SKM-1 treated with dmso at 0.1 percent for 144 hours (cell line): Measurements from ENCODE around the gene CXCR5.

Source experiments
- DNase-seq: peaks from one replicate; lab custom pipeline; 2025; ENCODE audit not compliant: unreplicated experiment; lab: John Stamatoyannopoulos, UW

Gene CXCR5

DNA sequence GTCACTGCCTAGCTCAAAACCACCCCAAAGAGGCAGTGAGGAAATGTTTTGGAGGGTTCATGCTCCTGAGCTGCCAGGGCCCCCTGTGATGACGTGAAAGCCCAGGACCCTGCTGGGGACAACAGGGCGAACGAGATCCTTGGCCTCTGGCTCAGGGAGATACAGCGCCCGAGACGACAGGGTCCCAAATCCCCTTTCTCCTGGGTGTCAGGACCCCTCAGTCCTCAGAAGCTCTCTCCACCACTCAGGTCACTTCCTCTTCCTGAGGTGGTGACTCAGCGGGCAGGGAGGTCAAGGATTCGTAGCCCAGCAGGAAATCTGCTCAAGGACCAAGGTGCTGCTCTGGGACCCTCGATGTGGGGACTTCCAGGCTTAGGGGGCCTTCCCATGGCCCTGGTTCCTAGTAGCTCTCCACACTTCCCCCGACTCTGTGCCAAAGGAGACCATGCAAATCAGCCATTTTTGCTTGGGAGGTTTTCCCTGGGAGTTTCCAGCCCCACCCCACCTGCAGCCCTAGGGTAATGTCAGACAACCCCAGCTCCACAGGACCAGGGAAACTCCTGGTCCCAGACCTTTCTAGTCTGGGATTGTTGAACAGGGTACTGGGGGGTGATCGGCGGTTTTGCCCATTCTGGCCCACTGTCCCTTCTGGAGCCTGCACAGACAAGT, 29.2 kb downstream of the CXCR5 start:
- DNase-seq: peak; percentile 19

DNA sequence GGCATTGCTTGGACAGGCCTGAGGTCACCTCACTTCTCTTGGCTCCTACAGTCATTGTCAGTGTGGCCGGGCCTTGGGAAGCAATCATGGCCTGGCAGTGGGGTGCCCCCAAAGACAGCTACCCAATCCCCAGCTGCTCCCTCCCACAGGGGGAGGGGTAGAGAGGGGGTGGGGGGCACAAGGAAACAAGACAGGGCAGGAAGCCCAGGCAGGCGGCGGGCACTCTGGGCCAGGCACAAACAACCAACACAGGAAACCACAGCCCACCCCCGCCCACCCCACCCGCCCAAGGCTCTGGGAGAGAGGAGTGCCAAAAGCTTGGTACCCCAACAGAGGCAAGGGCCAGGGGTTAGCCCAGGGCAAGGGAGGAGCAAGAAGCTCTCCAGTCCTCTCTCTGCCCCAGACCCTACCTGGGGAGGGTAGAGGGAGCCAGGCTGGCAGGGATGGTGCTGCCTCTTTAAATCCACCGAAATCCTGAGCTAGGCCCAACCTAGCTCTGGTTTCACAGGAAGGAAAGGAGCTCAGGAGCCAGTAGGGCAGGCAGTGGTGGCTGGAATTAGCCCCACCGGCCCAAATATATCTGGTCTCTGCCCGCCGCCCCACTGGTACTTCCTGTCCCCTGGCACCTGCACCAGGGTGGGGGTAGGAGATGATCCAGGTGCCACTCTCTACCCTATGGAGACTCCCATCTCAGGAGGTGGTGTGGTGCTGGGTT, 29.9 kb downstream of the CXCR5 start:
- no peak for DNase-seq

DNA sequence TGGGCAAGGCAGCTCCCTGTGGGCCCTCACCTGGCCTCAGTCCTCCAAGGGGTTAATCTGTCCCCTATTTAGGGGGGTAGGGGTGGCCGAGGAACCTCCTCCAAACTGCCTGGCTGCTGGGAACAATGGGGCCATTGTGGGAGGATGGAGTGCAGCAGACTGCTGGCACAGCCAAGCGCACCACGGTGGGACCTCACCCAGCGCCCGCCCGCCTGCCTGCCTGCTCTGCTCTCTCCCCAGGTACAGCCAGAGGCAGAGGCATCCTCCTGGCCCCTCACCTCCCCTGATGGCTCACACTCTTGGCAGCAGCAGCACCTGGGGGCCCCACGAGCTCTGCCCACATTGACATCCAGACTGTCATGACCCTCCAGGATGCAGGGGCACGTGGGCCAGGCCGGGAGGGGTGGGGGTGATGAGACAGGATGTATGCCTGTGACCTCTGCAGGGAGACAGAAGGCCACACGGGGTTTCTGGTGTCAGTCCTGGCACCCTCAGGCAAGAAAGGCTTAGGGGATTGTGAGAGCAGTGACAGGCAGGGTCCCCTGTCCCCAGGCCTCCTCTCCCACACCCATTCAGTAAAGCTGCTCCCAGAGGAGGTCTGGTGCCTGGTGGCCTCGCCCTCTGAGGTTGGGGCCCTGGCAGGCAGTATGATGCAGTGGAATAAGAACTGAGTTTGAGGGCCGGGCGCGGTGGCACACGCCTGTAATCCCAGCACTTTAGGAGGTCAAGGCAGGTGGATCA, 30.7 kb downstream of the CXCR5 start:
- DNase-seq: no peak

DNA sequence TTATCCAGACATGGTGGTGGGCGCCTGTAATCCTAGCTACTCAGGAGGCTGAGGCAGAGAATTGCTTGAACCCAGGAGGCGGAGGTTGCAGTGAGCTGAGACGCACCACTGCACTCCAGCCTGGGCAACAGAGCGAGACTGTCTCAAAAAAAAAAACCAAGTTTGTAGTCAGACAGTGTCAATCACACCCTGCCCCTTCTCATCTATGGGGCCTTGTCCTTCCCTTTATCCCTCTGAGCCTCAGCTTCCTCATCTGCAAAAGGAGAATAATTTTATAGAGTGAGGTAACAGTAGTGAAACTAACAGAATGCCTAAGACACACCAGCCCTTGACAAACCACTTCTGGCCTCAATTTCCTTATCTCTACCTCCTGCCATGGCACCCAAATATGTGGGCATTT, 31.3 kb downstream of the CXCR5 start:
- DNase-seq: peak; percentile 40

DNA sequence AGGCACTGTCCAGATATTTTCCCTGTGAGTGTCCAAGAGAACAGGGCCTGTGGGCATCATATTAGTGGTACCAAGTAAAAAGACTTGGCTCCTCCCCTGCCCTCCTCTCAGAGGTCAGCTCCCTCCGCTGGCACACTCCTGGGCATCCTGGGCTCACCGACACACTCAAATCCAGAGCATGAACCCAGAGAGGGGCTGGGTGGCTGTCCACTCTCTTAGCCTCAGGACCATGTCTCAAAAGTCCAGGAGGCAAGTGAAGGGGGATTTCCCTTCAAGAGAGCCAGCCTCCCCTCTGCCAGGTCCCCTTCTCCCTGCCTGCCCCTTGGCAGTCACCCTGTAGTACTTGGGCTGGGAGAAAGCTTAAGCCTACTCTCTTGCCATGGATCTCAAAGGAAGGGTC, 31.7 kb downstream of the CXCR5 start:
- no peak for DNase-seq

DNA sequence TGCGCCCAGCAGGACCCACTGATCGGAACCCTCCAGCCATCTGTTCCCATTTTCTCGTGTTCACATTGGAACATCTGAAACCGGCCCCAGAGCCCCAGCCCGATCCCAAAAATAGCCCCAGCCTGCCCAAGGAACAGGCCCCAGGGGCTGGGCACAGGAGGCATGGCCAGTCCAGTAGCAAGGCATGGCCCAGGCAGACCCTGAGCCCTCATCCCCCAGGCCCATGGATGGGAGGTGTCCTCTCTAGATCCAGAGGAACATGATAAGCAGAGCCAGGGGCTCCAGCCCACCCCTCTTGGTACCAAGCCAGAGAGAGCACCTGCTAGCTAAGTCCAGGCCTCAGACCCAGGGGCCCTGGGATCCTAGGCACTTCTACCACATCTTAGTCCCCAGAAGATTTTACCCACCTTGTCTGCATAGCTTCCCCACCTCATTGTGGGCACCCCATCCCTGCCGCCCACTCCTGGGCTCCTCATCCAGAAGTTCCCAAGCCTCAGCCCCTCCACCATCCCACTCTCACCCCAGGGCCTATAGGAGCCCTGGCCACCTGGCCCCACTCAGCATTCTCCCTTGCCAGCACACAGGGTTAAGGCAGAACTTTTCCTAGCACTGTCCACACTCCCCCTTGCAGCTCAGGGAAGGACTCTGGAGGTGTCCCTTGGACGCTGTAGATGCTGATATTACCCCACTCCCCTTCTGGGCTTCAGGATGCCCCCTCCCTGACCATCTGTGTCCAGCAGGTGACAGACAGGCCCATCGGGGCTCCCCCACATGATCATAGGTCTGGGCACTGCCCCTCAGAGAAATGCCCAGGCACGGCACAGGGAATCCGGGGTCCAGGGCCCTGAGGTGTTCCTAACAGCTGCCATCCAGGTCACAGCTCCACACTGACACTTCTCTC, 32.5 kb downstream of the CXCR5 start:
- DNase-seq: no peak

DNA sequence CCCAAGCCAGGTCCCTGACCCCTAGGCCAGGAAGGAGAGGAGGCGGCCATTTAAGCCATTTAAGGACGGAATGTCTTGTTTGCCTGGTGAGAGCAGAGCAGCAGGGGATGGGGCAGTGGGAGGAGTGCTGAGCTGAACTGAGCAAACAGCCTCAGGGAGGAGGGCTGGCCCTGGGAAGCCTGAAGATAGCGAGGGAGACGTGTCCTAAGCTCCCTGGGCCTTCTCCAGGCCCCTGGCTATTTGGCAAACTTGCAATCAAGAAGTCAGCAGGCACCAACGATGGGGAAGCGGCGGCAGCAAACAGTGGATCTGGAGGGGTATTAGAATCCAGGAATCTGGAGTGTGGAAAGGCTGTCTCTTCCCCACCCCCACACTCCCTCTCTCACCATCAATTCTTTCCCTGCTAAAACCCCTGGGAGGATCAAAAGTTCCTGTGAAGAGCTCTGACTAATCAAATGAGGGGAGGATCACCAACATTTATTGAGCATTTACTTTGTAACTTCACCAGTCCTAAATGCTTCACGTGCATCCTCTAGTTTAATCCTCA, 33.2 kb downstream of the CXCR5 start:
- no peak for DNase-seq

DNA sequence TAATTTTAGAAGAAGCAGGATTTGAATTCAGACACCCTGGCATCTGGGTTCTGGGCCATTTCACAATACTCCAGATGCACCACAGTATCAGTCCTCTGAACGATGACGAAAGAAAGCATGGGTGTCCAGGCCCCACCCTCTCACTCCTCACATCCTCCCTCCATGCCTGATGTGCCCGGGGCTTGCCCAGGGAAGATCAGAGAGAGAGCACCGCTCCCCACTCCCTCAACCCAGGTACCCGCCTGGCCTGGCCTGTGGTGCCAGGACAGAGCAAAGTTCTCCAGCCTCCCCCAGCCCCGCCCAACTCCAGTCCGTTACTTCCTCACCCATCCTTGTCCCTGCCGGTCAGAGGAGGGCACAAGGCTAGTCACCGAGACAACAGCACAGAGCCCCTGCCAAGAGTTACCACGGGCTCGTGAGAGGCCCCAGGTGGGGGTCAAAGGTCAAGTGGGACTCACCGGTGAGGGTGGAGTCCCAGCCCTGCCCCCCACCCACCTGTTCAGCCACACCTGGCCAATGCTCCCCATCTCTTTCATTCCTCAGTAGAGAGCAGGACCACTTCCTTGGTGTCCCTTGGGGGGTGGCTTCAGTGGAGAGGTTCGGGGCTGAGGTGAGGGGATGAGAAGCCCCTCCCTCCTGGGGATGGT, 33.9 kb downstream of the CXCR5 start:
- DNase-seq: peak; percentile 76

DNA sequence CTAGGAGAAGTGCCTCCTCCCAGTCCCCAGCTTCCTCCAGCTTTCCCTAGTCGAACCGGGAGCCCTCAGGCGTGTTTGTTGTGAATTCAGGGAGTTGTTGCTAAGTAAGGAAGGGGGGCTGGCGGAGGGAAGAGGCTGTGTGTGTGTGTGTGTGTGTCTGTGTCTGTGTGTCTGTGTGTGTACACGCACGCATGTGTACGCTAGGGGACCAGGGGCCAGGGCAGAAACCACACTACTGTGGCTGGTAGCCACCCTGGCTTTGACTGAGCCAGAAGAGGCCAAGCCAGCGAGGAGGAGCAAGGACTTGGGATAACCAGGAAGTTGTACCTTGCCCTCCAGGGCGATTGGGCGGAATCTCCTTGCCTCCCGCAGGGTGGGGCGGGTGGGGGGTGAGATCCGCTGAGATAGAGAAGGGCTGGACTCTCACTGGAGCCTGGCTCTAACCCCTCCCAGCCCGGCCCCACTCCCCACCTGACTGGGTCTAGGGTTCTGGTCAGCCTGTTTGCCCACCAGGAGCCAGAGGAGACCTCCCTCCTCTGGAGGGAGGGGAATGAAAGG, 34.5 kb downstream of the CXCR5 start:
- DNase-seq: no peak

DNA sequence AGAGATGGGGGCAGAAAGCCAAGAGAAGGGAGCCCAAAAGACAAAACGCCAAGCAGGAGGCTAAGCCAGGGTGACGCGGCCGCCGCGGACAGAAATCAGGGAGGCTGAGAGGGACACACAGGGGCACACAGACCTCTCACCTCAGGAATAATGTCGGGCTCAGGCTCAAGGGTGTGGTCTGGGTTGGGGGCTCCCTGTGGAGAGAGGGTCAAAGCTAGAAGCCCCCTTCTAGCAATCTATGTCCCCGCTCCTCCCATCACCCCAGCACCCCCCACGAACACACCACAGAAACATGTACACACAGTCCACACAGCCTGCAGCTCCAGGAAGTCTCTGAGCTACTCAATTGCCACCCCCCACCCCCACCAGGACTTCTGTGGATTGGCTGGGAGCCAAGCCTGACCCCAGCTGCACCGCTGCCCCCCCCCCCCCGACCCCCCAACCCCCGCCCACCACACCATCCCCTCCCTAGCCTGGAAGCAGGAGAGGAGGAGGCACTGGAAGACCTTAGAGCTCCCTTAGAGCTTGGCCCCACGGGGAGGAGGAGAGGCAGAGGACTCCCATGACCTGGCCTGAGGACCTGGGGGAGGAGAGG, 35.1 kb downstream of the CXCR5 start:
- no peak for DNase-seq

DNA sequence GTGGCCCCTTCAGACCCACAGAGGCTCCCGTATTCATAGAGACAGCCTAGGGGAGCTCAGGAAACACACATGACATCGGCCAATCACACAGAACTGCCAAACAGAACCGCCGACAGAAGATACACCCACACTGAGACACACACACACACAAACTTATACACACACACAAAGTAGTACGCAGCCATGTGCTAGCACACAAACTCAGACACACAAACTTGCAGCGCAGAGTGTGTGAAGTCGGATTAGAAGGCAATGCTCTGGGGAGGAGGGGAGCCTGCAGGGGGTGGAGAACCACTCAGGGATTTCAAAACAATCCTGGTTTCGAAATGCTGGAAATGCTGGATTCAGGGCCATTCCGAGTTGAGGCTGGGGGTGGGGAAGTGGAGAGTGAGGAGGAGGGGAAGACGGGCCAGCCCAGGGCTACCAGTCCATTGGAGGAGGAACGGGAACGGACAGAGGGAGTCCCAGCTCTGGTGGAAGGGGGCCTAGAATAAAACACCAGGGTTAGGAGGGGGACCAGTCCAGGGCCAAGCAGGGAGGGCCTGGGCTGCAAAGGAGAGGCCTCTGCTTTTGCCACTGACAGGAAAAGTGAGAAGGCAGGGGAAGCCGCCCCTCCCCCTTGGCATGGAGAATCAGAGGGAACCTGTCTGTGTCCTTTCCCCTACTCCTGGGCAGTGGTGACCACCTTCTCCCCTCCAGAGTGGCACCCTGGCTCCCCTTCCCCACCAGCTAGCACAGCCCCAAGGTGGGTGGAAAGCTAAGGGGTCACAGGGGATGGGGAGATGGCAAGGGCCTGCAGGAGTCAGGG, 37.6 kb downstream of the CXCR5 start:
- DNase-seq: peak; percentile 21

DNA sequence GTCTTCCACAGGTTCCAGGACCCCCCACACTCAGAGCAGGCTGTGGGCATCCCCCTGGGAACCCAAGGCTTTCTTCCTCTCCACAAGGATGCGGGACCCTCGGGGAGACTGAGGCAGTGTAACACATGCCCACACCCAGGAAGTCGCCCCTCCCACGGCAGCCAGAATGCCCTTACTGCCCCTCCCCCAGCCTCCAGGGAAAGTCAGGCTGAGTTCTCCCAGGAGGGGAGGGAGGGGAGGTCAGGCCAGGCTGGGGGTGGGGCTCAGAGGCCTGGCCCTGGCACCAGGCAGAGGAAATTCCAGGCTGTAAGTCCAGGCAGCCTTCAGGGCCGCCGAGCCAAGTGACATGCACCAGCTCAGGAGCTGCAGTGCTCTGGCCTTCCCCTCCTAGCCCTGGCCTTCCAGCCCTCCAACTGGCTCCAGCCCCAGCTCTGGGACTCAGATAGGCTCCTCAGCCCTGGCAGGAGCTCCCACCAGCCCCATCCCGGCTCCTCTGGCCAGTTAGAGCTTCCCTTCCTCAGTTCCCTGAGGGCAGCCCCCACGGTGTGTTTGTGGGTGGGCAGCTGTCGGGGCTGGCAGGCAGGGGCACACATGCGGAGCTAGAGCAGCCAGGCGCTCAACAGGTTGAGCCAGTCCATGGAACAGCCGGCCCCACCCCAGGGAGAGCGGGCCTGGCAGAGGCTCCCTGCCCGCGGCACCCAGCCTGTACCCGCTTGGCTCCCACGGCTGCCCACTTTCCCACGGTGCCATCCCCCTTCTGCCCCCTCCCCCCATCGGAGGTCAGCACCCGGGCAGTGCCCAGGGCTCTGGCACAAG, 38.4 kb downstream of the CXCR5 start:
- no peak for DNase-seq

DNA sequence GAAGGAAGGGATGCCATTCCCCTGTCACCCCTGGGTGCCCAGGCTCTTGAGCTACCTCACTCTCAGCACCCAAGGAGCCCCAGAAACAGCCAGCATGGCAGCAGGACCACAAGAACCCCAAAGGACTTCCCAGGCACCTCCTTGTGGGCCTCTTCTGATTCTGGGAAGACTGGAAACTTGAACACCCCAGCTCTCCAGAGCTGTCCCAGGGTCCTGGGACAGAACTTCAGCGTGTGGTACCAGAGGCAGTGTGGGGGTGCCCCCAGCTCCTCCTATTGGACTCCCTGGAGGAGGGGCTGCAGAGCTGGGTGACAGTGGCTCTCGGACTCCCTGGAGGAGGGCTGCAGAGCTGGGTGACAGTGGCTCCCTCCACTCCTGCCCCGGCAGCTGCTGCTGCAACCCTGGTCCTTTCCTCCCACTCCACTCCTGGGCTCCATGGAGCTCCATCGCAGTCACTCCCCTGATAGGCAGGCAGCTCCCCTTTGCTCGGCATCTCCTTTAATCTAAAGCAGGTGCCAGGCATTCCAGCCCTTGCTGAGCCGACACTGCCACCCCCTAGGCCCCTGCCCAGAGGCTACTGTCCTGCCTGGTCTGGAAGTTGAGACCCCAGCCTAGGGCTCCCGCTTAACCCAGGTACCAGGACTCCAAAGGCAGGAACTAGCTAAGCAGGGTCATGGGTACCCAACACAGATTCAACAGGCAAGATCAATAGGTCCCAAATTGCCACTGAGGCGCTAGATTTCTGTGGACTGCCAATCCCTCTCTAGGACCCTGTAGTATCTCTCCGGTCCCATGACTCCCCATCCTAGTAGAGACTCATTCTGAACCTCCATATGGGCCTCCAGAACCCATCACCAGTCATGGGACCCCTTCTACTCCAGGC, 39.3 kb downstream of the CXCR5 start:
- no peak for DNase-seq

DNA sequence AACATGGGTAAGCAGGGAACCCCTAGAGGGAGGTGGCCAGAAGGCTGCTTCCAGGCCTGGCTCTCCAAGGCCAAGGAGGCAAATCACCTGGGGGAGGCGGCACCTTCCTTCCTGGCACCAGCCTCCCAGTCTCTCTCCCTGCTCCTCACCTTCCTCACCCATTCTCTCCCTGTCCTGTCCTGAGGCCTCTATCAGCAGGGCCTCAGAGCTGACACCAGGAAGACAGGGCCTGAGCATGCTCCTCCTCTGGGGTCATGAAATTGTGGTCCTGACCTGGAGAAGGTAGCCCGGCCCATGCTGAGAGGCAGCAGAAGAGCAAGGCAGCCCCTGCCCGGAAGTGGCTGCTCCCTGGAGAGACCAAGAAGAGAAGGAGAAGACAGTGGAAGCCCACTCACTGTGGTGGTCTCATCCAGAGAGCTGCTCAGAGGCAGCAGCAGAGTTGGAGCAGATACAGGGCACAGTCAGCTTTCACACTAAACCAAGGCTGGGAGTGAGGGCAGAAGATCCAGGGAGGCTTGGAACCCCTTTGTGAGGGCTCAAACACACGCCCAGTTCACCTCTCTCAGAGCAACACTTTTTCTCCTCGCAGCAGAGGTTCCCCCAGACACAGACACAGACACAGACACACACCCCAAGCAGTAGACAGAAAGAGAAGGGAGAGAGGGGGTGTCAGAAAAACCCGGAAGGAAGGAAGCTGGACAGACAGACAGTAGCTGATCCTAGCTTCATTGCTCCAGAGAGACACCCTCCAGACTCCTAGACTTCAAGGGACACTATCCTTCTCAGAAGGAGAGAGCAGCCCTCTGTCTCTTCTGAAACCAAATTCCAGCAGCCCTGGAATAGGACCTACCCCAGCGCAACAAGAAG, 40.3 kb downstream of the CXCR5 start:
- DNase-seq: no peak

DNA sequence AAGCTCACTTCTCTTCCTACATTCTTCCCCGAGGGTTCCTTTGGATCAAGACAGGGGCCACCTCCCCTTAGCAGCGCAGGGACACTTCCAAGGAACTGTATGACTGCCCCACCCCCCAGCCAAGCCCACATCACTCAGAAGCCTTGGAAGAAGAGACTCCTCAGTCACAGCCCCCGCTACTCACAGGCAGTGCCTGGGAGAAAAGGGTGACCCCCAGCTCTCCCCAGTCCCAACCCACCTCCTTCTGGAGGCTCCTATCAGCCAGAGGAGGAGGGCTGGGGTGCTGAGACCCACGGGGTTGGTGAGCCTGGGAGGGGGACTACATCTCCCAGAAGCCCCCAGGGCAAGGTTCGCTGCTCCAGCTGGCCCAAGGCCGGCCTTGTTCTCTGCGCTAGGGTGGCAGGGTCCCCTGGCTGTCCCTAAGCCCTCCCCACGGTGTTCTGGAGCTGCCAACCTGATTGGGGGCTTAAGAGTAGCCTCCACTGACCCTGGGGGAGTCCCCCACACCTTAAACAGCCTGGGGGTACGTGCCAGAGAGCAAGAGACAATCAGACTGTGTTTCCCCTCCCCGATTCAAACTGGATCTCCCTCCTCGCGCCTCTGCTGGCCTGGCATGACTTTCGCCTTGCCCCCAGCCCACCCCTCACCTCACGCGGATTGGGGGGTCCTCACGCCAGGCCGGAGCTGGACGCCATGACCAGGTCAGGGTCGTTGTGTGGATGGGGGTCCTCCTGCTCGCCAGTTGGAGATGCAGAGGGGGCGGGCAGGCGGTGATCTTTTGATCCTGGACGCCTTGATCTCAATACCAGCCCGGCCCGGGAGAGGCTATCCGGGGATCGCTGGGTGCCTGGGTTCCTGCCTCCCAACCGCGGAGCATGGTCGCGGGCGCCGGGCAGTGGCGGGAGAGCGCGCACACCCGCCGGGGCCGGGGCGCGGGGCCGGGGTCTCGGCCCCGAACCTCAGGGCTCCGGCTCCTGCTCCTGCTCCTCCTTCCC, 41.2 kb downstream of the CXCR5 start:
- no peak for DNase-seq
